SK-N-DZ (cell line): ENCODE results near the gene VPS54.
"Not testable (repeated sequence)": the region's sequence is repeated elsewhere in the genome, so short reads cannot be mapped to it uniquely, and the experiment has no call there.

Experiments
- DNase-seq: peaks from one replicate; pipeline ENCODE4 v3.0.0-alpha.2; 2015; ENCODE audit warnings: low spot score

Gene VPS54

DNA sequence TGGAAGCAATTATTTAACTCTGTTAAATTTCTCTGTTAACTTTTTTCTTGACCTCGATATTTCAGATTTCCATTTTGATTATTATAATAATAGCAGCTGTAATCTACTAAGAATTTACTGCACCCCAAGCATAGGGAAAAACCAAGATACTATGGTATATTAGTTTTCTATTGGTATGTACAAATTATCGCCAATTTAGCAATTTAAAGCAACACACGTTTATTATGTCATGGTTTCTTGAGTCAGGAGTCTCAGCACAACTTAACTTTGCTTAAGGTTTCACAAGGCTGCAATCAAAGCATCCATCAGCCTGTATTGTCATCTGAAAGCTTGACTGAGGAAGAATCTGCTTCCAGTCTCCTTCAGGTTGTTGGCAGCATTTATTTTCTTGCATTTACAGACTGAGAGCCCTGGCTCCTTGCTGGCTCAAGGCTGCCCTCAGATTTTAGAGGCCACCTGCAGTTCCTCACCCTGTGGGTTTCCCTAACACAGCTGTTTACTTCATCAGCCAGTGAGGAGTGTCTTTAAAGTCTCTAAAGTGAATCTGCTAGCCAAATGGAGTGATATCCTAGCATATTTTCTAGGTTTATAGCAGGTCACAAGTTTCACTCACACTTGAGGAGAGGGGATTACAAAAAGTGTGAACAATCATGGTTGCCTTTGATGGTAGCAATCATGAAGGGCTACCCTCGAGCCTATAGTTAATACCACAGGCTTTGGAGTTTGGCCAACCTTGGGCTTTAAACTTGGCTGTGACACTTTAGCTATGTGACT is 4.4 kb upstream of the VPS54 start:
- DNase-seq = no peak

DNA sequence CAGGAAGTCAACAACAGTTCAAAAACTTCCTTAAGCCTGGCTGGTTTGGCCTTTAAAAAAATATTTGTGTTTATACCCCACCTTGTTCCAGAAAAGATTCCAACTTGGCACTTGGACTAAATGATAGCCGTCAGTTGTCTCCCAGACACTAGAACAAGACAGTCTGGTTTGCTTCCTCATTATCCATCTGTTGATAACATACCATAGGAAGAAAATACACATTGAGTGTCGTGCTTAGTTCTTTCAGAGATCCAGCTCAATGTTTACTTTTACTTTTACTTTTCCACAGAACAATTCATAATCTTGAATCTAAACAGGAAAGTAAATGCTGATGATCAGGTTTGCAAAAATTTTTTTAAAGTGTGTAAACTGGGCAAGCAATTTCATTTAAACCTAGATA is 2.4 kb upstream of the VPS54 start:
- no peak for DNase-seq

DNA sequence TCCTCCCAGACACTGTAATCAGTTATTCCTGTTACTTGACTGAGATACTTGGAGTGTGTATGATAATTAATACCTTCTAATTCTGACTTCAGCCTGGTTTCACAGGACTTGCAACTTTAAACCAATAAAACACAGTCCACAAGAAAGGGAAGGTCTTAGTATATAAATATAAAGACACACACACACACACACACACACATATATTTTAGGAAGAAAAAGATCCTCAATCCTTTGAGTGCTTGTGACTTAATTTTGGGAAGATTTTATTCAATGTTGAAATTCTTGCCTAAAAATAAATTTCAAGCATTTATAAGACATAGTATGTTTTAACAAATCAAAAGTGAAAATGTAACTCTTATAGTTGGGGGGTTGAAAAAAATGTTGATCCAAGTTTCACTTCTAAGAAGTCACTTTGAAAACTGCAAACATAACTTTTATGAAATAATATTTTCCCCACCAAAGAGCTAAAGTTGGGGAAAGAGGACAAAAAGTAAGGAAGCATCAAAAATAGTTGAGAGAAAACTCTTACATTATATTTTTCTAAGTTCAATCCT is 824 bp upstream of the VPS54 start:
- DNase-seq = no peak

DNA sequence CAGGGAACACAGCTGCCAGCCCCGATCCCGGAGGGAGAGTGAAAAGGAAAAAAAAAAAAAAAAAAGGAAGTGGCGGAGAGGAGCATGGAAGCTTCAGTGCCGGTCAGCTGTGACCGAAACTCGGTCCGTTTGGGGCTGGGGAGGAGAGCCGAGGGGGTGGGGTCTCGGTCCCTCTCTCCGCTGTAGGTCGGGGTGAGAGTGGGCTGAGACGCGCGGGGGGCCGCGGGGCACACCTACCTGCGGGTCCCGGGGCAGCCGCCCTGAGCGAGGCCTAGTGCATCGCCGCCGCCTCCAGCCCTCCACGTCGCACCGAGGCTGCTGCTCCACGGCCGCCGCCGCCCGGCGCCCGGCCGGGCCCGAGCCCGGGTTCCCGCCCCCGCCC is 536 bp downstream of the VPS54 start:
- peak; percentile 50 for DNase-seq

DNA sequence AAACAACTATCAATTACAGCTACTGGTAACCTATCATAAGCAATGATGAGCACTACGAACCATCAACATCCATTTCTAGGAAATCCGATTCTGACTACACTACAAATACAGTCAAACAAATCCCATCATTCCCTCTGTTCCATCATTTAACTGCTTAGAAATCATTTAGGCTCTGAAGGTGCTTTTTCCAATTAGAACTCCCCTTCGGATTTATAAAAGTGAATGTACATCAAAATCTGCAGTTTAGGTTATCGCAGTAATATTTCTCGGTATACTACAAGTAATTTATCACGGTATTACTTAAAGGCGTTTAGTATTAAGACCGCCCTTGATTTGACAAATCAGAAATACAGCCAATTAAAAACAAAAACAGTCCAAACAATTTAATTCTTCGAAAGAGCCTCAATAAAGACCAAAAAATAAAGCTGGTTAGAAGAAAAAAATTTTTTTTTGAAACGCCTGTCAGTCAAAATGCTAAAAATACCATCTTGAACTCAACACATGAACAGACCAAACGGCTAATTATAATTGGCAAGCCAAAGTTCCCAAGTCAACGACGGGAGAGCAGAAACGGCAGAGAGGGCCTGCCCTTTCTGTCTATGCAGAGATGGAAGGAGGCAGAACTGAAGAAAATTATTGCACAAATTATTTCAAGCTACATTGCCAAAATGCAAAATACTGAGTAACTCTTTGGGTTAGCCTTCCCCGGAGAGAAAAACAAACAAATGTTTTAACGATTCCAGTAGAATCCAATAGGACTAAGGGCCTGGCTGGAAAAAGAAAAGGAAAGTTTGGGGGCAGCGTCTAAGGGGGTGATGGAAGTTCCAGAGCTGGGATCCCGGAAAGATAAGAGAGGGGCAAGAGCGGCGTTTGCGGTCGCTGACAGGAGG is 1.2 kb downstream of the VPS54 start:
- peak; percentile 44 for DNase-seq

DNA sequence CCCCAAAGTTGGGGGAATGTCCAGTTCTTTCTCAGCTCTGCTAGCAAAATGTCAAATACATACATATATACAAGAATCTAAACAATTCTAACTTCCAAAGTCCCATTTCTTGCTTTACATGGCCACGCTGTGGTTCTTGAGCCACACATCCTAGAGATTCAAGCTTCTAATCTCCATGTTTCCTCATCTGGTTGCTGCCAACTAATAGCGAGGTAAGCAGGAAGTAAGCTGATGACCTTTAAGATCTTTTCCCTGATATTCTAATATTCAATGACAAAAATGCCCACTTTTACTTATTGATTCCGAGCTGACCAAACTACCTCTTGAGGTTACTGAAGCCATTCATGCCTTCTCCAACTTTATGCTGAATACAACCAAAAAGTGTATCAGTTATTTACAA is 3.3 kb downstream of the VPS54 start:
- DNase-seq = no peak

DNA sequence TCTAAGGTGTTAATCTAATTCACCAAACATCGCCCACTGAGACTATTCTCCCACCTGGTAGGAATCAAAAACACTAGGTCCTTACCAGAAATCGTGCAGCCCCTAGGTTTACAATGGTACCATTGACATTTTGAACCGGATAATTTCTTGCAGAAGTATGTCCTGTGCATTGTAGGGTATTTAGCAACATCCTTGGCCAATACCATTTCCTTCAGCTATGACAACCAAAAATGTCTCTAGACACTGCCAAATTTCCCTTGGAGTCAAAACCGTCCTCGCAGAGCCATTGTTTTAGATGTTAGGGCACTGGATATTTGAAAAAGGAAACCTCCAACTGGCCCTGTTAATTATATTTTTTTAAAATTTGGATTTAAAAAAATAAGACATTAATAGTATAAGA is 3.8 kb downstream of the VPS54 start:
- DNase-seq = no peak

DNA sequence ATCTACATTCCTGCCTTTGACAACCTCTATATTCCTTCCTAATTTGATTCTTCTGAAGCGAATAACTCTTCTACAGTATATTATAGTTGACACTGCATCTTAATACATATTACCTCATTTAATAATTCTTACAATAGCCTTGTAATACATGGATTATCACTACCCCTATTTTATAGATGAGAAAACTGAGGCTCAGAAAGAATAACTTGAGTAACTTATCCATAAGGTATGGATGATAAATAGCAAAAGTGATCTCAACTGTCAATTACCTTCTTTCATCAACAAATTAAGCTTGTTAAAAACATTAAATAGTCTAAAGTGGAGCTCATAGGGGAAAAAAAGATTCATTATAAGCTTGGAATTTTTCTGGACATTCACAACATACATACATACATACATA is 4.6 kb downstream of the VPS54 start:
- no peak for DNase-seq

DNA sequence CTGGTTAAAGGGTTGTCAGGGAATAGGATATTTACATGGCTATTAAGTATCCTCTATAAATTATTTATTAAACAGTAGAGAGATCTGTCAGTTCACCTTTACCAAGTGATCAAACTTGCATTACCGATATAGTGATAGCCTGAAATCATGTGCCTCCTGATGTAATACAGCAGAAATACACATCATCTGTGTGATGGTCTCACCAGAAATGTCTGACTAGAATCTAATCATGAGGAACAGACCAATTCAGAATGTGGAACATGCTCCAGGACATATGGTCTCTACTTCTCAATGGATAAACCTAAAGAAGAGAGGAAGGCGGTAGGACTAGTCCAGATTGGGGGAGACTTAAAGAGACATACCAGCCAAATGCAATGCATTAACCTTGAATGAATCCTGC is 6.2 kb downstream of the VPS54 start:
- no peak for DNase-seq

DNA sequence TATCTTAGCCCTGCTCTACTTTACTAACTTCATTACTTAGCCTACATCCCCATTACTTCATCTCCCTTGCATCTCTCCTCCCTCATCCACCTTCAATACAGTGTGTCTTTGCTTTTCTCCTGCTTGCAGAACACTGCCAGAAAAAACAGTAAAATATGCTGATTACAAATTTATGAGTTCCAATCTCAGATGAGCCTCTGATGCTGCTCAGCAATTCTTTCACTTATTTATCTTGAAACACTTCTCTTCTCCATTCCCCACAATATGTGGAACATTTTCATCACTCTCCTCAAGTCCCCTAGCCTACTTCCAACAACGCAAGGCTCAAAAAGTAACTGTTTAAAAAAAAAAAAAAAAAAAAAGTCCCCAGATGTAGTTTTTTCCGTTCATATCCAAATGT is 7.1 kb downstream of the VPS54 start:
- DNase-seq = no peak

DNA sequence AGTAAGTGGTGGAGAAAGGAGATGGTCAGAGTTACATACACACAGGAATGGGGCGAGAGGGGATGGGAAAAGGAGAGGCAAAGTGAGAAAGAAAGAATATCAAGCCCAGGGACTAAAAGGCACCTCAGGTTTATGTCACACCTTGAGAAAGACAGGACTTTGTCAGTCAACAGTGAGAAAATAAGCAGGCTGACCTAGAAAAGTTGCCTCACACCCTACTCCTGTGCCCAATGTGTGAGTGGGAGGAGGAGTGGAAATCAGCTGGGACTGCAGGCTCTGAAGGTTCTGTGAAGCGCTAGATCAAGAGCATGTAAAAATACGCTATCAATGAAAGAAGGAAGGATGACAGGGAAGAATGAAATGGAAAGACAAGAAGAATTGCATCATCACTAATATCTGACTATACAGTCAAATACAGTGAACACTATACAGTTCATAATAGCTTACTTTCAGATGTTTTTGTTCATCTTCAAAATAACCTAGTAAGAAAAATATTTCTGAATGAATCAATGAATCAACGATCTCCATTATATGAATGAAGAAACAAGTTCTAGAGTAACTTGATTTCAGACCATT is 10.7 kb downstream of the VPS54 start:
- DNase-seq = no peak

DNA sequence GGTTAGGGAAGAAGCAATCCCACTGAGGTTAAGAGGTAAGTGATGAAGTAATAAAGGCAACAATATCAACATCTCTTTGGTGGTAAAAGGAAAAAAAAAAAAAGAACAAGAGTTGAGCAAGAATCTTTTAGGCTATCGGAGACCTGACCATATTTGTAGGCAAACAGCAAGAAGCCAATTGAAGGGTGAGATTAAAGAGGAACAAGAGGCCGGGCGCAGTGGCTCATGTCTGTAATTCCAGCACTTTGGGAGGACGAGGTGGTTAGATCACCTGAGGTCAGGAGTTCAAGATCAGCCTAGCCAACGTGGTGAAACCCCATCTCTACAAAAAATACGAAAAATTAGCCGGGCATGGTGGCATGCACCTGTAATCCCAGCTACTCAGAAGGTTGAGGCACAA is 11.3 kb downstream of the VPS54 start:
- DNase-seq = no peak

DNA sequence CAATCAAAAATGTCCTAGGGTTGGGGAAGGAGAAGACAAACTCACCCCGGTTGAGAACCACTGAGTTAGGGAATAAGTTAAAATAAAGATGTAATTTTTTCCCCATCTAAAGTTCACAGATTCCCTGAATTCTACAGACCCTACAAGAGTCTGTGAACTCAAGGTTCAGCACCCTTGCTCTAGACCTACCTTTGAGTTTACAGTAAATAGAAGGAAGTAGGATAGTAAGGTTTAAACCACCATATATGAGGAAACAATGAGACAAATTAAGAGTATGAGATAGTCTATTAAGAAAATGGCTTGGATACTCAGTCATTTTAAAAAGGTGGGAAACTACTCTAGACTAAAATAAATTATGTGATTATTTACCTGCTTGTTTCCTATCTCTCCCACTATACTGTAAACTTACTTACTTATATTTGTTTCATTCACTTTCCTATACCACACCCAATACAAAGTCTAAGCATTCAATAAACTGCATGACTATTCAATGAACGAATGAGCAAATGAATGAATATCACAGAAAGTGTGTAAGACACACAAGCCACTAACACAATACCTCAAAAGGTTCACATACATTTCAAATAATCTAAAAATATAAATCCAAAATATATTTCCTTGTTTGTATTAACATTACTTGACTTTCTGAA is 13.4 kb downstream of the VPS54 start:
- DNase-seq = no peak

DNA sequence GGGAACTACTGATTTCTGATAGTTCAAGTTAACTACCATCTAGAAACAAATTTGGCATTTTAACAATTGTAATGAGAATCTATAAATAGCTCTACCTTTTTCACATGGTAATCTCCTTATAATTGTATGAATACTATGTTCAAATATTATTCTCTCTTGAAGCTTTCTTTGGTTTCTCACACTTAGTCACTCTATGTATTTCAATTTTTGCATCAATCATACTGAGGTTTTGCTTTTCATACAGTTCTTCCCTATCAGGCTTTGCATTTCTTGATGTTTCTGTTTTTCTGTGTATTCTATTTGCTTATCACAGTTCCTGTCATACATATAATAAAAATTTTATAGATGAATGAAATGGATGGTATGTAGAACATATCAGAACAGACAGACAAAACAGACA is 16.0 kb downstream of the VPS54 start:
- DNase-seq = no peak

DNA sequence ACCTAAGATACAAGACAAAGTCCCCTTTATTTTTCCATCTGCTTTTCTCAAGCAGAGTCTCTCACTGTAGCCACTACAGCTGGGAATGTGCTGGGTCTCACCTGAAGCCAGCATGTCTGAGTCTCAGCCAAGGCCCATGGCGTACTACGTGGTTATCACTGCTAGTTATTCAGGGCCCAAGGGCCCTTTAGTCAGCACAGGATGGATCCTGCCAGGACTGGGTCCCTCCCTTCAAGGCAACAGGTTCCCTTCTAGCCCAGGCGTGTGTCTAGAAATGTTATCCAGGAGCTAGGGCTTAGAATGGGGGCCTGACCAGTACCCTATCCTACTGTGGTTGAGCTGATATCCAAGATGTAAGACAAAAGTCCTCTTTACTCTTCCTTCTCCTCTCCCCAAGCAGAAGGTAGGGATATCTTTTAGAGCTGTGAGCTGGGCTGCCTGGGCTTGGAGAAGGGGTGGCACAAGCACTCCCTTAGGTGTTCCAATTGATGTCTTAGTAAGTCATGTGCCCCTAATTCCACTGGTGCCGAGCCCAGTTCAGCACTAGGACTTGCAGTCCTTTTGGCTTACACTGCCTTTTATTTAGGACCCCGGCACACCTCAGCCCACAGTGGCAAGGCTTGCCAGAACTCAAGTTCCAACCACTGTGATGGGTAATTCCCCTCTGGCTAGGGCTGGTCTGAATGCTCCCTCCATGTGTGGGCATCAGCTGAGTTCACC is 17.7 kb downstream of the VPS54 start:
- DNase-seq = no peak

DNA sequence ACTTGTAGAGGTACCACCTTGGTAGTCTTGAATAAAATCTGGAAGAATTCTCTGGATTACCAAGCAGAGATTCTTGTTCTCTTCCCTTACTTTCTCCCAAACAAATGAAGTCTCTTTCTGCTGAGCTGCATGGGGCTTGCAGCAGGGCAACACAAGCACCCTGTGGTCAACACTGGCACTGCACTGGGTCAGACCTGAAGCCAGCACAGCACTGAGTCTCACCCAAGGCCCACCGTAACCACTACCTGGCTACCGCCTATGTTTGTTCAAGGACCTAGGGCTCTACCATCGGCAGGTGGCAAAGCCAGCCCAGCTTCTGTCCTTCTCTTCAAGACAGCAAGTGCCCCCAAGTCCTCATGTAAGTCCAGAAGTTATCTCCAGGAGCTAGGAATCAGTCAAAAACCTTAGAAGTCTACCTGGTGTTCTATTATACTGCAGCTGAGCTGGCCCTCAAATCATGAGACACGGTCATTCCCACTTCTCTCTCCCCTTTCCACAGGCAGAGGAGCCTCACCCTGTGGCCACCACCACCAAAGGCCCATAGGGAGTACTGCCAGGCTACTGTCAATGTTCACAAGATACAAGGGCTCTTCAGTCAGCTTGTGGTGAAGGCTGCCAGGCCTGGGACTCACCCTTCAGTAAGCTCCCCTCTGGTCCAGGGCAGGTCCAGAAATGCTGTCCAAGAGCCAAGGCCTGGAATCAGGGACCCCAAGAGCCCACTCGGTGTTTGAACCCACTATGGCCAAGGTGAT is 18.4 kb downstream of the VPS54 start:
- DNase-seq = no peak

DNA sequence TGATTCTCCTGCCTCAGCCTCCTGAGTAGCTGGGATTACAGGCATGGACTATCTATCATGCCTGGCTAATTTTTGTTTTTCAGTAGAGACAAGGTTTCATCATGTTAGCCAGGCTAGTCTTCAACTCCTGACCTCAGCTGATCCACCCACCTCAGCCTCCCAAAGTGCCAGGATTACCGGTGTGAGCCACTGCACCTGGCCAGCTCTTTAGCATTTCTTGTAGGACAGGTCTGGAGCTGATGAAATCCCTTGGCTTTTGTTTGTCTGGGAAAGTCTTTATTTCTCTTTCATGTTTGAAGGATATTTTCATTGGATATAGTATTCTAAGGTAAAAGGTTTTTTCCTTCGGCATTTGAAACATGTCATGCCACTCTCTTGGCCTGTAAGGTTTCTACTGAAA is 20.2 kb downstream of the VPS54 start:
- DNase-seq = no peak

DNA sequence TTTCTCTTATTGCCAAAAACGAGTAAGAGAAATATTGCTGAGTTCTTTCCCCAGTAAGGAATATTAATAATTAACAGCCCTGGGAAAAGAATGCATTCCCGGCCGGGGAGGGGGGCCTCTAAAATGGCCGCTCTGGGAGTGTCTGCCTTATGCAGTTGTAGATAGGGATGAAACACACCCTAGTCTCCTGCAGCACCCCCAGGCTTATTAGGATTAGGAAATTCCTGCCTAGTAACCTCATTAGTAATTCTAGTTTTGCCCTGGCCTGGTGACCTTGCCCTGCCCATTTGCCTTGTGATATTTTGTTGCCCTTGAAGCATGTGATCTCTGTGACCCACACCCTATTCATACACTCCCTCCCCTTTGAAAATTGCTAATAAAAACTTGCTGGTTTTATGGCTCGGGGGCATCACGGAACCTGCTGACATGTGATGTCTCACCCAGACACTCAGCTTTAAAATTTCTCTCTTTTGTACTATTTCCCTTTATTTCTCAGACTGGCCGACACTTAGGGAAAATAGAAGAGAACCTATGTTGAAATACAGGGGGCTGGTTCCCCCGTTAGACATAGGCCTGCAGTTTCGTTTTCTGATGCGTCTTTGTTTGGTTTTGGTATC is 22.5 kb downstream of the VPS54 start:
- DNase-seq = not testable (repeated sequence)

DNA sequence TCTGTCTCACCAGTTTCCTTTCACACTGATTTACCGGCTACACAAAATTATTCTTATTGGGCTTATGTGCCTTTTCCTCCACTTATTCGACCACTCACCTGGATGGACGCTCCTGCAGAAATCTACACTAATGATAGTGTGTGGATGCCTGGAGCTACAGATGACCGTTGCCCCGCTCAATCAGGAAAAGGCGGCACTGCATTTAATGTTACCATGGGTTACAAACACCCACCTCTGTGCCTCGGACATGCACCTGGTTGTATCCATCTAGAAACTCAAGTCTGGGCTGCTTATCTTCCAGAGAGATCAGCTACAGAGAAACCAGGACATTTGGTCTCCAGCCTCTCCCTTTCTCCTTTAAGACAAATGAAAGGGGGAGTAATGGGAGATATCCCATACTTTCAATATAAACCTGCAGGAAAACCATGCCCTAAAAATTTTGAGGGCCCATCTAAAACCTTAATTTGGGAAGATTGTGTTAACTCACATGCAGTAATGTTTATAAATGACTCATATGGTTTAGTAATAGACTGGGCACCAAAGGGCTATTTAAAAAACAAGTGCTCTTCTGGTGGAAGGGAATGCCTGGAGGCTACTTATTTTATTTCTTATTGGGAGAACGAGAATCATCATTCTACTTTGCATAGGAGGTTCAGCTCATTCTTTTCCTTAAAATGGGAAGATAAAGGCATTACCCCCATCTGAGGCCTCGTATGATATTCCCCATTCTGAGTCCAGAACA is 24.7 kb downstream of the VPS54 start:
- DNase-seq = not testable (repeated sequence)
